Endothelial cell of umbilical vein (primary cell): ENCODE data around the gene KIRREL1. TPM values are rescaled to one million over a fixed set of nuclear protein-coding genes. Genes with fewer than 3 reads are reported as not detected.
A peak's percentile ranks its signal among the peaks of the same experiment; 100 is the strongest.

ENCODE experiments used
- BruUV-seq: library from RNA; stranded (reverse); fragments of 400-500 nt; replicated peaks from 2 replicates; lab custom pipeline; 2021; lab: Mats Ljungman, UMichigan
- CTCF ChIA-PET: fragments of 300-600, 350-600 bp; sonication (Branson Sonifier 250); formaldehyde crosslinking; loops from one replicate; lab custom pipeline; 2021; ENCODE audit warnings: antibody characterized with exemption, inconsistent platforms; lab: Charles Lee
- POLR2A ChIA-PET: fragments of 300-600, 350-600 bp; sonication (Branson Sonifier 250); formaldehyde crosslinking; loops from one replicate; lab custom pipeline; 2021; ENCODE audit warnings: antibody characterized with exemption, inconsistent platforms; lab: Charles Lee
- DNase-seq: peaks from one replicate; pipeline ENCODE4 v3.0.0-alpha.2; 2011; ENCODE audit warnings: low read depth, low spot score
- FAIRE-seq: peaks from 2 replicates; lab custom pipeline; 2011; peaks lifted over from hg19 to GRCh38; lab: Jason Lieb, UNC
- H2AFZ ChIP-seq: 2 replicates; pipeline ENCODE4 v1.6.0; 2012; ENCODE audit warnings: low read depth, low read length, control low read depth, inconsistent platforms
- H3K27ac ChIP-seq: 2 replicates; pipeline ENCODE4 v1.5.1; 2011; ENCODE audit warnings: low read depth, mild to moderate bottlenecking, control low read depth, low read length, moderate library complexity; ENCODE audit not compliant: insufficient read depth
- H3K27me3 ChIP-seq, 2 experiments: 2 replicates each; pipeline versions ENCODE4 v1.6.0 to v1.6.1; 2011; ENCODE audit warnings: low read length in 2 of 2, mixed read lengths in 1 of 2; ENCODE audit not compliant: control insufficient read depth in 2 of 2, insufficient read depth in 2 of 2
- H3K36me3 ChIP-seq, 2 experiments: 2 replicates in 1 of 2; 3 replicates in 1 of 2; pipeline ENCODE4 v1.5.1; 2011; ENCODE audit warnings: low read length in 2 of 2, mild to moderate bottlenecking in 1 of 2, moderate library complexity in 1 of 2; ENCODE audit not compliant: control insufficient read depth in 2 of 2, insufficient read depth in 2 of 2; ENCODE audit errors: extremely low read depth in 1 of 2
- H3K4me1 ChIP-seq: 3 replicates; pipeline ENCODE4 v1.5.1; 2011; ENCODE audit warnings: mild to moderate bottlenecking, low read length; ENCODE audit not compliant: control insufficient read depth, insufficient read depth; ENCODE audit errors: extremely low read depth
- H3K4me2 ChIP-seq: 2 replicates; pipeline ENCODE4 v1.6.1; 2011; ENCODE audit warnings: low read length, control low read depth, mixed read lengths; ENCODE audit not compliant: insufficient read depth
- H3K4me3 ChIP-seq, 3 experiments: fragments of 200-600 bp in 1 of 3; sonication (generic), shearing (Covaris generic) in 1 of 3; replicated peaks in 1 of 3; 2 replicates each; pipeline ENCODE4 v1.5.1; 2011 to 2016; ENCODE audit warnings: control low read depth in 3 of 3, low read length in 3 of 3, mild to moderate bottlenecking in 2 of 3, inconsistent platforms in 1 of 3, low read depth in 1 of 3, moderate library complexity in 1 of 3; ENCODE audit not compliant: insufficient read depth in 1 of 3
- H3K79me2 ChIP-seq: 2 replicates; pipeline ENCODE4 v1.6.0; 2012; ENCODE audit warnings: low read length, inconsistent platforms; ENCODE audit not compliant: control insufficient read depth, insufficient read depth
- H3K9ac ChIP-seq: replicated peaks from 2 replicates; pipeline ENCODE3; 2011; ENCODE audit warnings: low read length, control low read depth; ENCODE audit not compliant: insufficient read depth; ENCODE audit errors: extremely low read depth
- H3K9me1 ChIP-seq: replicated peaks from 3 replicates; pipeline ENCODE4 v1.6.0; 2011; ENCODE audit warnings: mild to moderate bottlenecking, low read length; ENCODE audit not compliant: control insufficient read depth, insufficient read depth; ENCODE audit errors: extremely low read depth
- H3K9me3 ChIP-seq: replicated peaks from 2 replicates; pipeline ENCODE4 v1.5.1; 2012; ENCODE audit warnings: low read length, inconsistent platforms; ENCODE audit not compliant: control insufficient read depth, insufficient read depth
- H4K20me1 ChIP-seq: replicated peaks from 2 replicates; pipeline ENCODE3; 2011; ENCODE audit warnings: mild to moderate bottlenecking, low read length; ENCODE audit not compliant: control insufficient read depth, insufficient read depth; ENCODE audit errors: extremely low read depth
- EZH2 ChIP-seq: IDR thresholded peaks from 2 replicates; pipeline ENCODE4 v1.6.1; 2012; ENCODE audit warnings: borderline replicate concordance, low read depth, mild to moderate bottlenecking, moderate library complexity, low read length, inconsistent platforms; ENCODE audit not compliant: severe bottlenecking
- FOS ChIP-seq: IDR thresholded peaks from 2 replicates; pipeline ENCODE4 v1.6.1; 2011; ENCODE audit warnings: mild to moderate bottlenecking, low read length, moderate library complexity, borderline replicate concordance; ENCODE audit not compliant: insufficient read depth
- GATA2 ChIP-seq: IDR thresholded peaks from 2 replicates; pipeline ENCODE4 v1.7.0; 2011; ENCODE audit warnings: low read depth, mild to moderate bottlenecking, moderate library complexity, mixed read lengths, low read length; ENCODE audit not compliant: insufficient read length, insufficient read depth
- JUN ChIP-seq: IDR thresholded peaks from 2 replicates; pipeline ENCODE4 v1.6.1; 2011; ENCODE audit warnings: borderline replicate concordance, low read depth; ENCODE audit not compliant: insufficient read length, insufficient read depth
- MYC ChIP-seq: IDR thresholded peaks from one replicate; pipeline ENCODE4 v1.6.1; 2011; ENCODE audit warnings: mild to moderate bottlenecking, low read depth, low read length
- POLR2A ChIP-seq: IDR thresholded peaks from 2 replicates; pipeline ENCODE4 v1.6.1; 2012; ENCODE audit warnings: low read depth, mild to moderate bottlenecking, control low read depth, low read length
- POLR2AphosphoS5 ChIP-seq: IDR thresholded peaks from 2 replicates; pipeline ENCODE4 v1.6.1; 2012; ENCODE audit warnings: low read depth, mild to moderate bottlenecking, control low read depth, low read length, moderate library complexity; ENCODE audit not compliant: insufficient read depth
- dilution Hi-C: fragments of 300-500 bp; cut with MboI; formaldehyde crosslinking; loops from one replicate; pipeline ENCODE4 v1.15.0; 2019; ENCODE audit warnings: low sequenced_read_pairs; ENCODE audit not compliant: extremely low pct_ligation_motif_present
- intact Hi-C: fragments of 100-400 bp; cut with micrococcal nuclease; formaldehyde crosslinking; loops from one replicate; pipeline ENCODE4 v1.10.0; 2022
- polyA plus RNA-seq, 4 experiments: library from polyadenylated mRNA; depleted of rRNA in 3 of 4; stranded (reverse) in 3 of 4; unstranded in 1 of 4; fragments of >200 nt; gene quantifications; 2 replicates each; pipeline versions ENCODE4 v1.2.1 to v1.2.3, GENCODE V29; 2011 to 2012; ENCODE audit warnings: missing spikeins in 1 of 4
- total RNA-seq: library from RNA; stranded (reverse); gene quantifications from 2 replicates; pipeline ENCODE4 v1.2.3, GENCODE V29; 2021
- TF ChIP-seq, protein P1 (sequence below): IDR thresholded peaks from 2 replicates; pipeline ENCODE4 v1.6.1; 2011; ENCODE audit not compliant: insufficient read depth, insufficient read length

KIRREL1 gene
- total and polyA plus RNA-seq, 2 donors (not counting 3 experiments of a cell fraction or from before 2014, with no cell fraction given) = 35.6 to 57.6 TPM

DNA sequence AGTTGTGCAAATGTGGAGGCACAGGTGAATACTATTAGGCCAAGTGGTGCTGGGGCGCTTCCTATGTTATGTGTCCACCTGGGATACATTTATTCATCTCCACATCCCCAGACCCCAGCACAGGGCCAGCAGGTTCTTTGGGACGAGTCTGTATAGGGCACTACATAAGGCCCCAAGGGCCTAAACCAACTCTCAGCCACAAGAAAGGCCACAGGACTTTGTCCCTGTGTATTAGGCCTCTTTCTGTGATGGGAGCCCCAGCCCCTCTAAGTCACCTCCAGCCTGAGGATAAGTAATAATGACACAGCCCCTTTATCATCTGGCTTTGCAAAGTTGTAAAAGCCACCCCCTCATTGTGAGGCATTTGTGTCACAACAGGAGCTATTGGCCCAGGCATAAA is 108.0 kb downstream of the KIRREL1 start:
- DNase-seq (no peak), FAIRE-seq (no peak)
- Histone ChIP-seq H2AFZ (no peak overlapping the region), H3K79me2 (no peaks in the 10 kb centered on the region), H3K27me3 (peaks cover 26 to 30% of the 10 kb centered on the region in 2 experiments), H3K27ac (peak overlapping the region; percentile 60), H3K9me3 (no peaks in the 10 kb centered on the region), H3K4me1 (peaks cover 12% of the 10 kb centered on the region), H3K4me3 (no peak overlapping the region), H3K9ac (no peak overlapping the region), H3K4me2 (peak overlapping the region; percentile 58), H3K9me1 (no peaks in the 10 kb centered on the region), H4K20me1 (no peaks in the 10 kb centered on the region), H3K36me3 (peaks cover 0 to 1% of the 10 kb centered on the region in 2 experiments)
- intact Hi-C loops = no loop called here
- TF ChIP-seq JUN = no peak
- CTCF ChIA-PET = interaction anchor here (0.7 to 2.2 kb wide), 10 partner anchors 10 to 132 kb away, joined by 3 to 10 read pairs (median 4); no protein-coding TSS in a partner anchor
- POLR2A ChIA-PET = no interaction called here
- dilution Hi-C loops = no loop called here
- BruUV-seq = TSS peak; percentile 19

DNA sequence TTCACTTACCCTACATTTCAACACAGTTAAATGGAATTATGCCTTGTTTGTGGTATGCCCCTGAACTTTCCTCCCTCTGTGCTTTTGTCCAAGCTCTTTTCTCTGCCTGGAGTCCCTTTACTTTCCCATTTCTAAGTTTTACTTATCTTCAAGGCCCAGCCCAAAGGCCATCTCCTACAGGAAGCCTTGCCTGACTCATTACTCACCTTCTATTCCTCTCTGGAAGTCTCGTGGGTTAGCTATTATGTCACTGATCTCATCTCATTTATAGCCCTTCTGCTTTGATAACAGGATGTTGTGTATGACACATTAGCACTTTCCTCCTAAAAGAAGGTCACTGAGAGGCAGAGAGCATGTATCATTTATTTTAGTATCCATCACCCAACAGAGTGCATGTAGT is 108.5 kb downstream of the KIRREL1 start:
- H3K4me3 ChIP-seq = no peak overlapping the region
- ChIA-PET CTCF (interaction anchor here (0.7 to 2.2 kb wide), 10 partner anchors 9 to 133 kb away, joined by 3 to 10 read pairs (median 4); no protein-coding TSS in a partner anchor), POLR2A (no interaction called here)
- peak overlapping the region; percentile 58 for H3K4me2 ChIP-seq
- FAIRE-seq = peak; percentile 91
- H3K9ac ChIP-seq = no peak overlapping the region
- H4K20me1 ChIP-seq = no peaks in the 10 kb centered on the region
- peak overlapping the region; percentile 60 for H3K27ac ChIP-seq
- no peaks in the 10 kb centered on the region for H3K9me1 ChIP-seq
- TF ChIP-seq POLR2A (peak; percentile 35), MYC (no peak), FOS (peak; percentile 96), POLR2AphosphoS5 (peak; percentile 71), EZH2 (no peak), JUN (peak; percentile 95), GATA2 (peak; percentile 96)
- TF ChIP-seq, protein P1, sequence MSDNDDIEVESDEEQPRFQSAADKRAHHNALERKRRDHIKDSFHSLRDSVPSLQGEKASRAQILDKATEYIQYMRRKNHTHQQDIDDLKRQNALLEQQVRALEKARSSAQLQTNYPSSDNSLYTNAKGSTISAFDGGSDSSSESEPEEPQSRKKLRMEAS = no peak
- H3K4me1 ChIP-seq = peaks cover 12% of the 10 kb centered on the region
- no peak overlapping the region for H2AFZ ChIP-seq
- peak; percentile 92 for DNase-seq
- no TSS peak for BruUV-seq
- H3K36me3 ChIP-seq = no peaks in the 10 kb centered on the region
- no peaks in the 10 kb centered on the region for H3K9me3 ChIP-seq
- no peaks in the 10 kb centered on the region for H3K79me2 ChIP-seq
- intact Hi-C loops (no loop called here), dilution Hi-C loops (no loop called here)
- H3K27me3 ChIP-seq = peaks cover 26 to 30% of the 10 kb centered on the region in 2 experiments
